ENCODE measurements around the gene ZFYVE9.

DNA sequence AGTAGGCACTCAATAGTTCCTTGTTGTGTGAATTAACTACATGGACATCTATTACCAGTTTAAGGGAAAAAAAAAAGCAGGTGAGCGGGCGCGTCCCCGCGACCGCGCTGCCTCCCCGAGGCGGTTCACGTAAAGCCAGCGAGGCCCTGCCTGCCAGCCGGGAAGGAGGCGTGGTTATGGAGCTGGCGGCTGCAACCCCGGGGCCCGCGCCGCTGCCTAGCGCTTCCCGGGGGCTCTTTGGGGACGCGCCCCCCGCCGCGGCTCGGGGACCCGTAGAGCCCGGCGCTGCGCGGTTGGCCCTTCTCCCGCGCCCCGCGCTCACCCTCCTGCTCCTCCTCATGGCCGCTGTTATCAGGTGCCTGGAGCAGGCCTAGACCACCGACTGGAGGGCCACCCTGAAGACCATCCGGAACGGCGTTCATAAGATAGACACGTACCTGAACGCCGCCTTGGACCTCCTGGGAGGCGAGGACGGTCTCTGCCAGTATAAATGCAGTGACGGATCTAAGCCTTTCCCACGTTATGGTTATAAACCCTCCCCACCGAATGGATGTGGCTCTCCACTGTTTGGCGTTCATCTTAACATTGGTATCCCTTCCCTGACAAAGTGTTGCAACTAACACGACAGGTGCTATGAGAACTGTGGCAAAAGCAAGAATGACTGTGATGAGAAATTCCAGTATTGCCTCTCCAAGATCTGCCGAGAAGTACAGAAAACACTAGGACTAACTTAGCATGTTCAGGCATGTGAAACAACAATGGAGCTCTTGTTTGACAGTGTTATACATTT is 226.7 kb downstream of the ZFYVE9 start:
- TF ChIP-seq POLR2AphosphoS5 (IDR thresholded peaks at IDR 0.05; ENCODE audit: low read depth, low read length) (no peak), POLR2A (IDR thresholded peaks at IDR 0.05; ENCODE audit: low read depth, low read length) (no peak; the same call in 1 of the 2 replicates)
